CD4-positive, alpha-beta T cell treated with Interferon gamma for 1 hour (primary cell): Measurements from ENCODE around the gene CRIP1.

Experiments
- DNase-seq: peaks from one replicate; pipeline ENCODE4 v3.0.0-alpha.2; 2020

The CRIP1 gene

GRCh38 chr14:105495101-105495989 is 8.7 kb downstream of the CRIP1 start:
- no peak for DNase-seq

GRCh38 chr14:105495990-105496830 is 9.5 kb downstream of the CRIP1 start:
- no peak for DNase-seq

- DNase-seq, result no peak
These were observed 10.3 kb downstream of the CRIP1 start for GRCh38 chr14:105496831-105497591.

GRCh38 chr14:105497671-105498429 is 11.2 kb downstream of the CRIP1 start:
- no peak for DNase-seq

- DNase-seq, result peak; percentile 4
These were observed 12.0 kb downstream of the CRIP1 start for GRCh38 chr14:105498430-105499255.

- DNase-seq, result peak; percentile 4
These were observed 12.8 kb downstream of the CRIP1 start for GRCh38 chr14:105499256-105500035.

GRCh38 chr14:105500036-105500725 is 13.5 kb downstream of the CRIP1 start:
- DNase-seq, result peak; percentile 2

GRCh38 chr14:105500726-105501101 is 14.0 kb downstream of the CRIP1 start:
- no peak for DNase-seq

GRCh38 chr14:105501504-105502291 is 15.0 kb downstream of the CRIP1 start:
- no peak for DNase-seq

GRCh38 chr14:105502446-105503295 is 16.0 kb downstream of the CRIP1 start:
- peak; percentile 13 for DNase-seq

GRCh38 chr14:105503296-105503640 is 16.6 kb downstream of the CRIP1 start:
- DNase-seq, result peak; percentile 4

- DNase-seq, result peak; percentile 2
These were observed 17.4 kb downstream of the CRIP1 start for GRCh38 chr14:105503935-105504692.

- no peak for DNase-seq
These were observed 18.4 kb downstream of the CRIP1 start for GRCh38 chr14:105505101-105505500.

- no peak for DNase-seq
These were observed 20.6 kb downstream of the CRIP1 start for GRCh38 chr14:105507247-105507646.

- no peak for DNase-seq
These were observed 21.4 kb downstream of the CRIP1 start for GRCh38 chr14:105508069-105508468.

GRCh38 chr14:105508601-105509000 is 21.9 kb downstream of the CRIP1 start:
- DNase-seq, result no peak

- no peak for DNase-seq
These were observed 30.4 kb downstream of the CRIP1 start for GRCh38 chr14:105517096-105517495.
